Esophagus muscularis mucosa (tissue), 3 donors: Measurements from ENCODE around the gene SAMD4A.

ENCODE experiments used
- EP300 ChIP-seq: sonication (generic); formaldehyde crosslinking; IDR thresholded peaks from one replicate; pipeline ENCODE4 v1.6.1; 2017; ENCODE audit warnings: antibody characterized with exemption
- TF ChIP-seq, protein P1 (sequence below), 3 experiments: fragments of 200-600 bp in 2 of 3; fragments of 450-650 bp in 1 of 3; sonication (generic) in 2 of 3; IDR thresholded peaks; one replicate each; pipeline ENCODE4 v1.5.1; 2017 to 2019; ENCODE audit warnings: antibody characterized with exemption in 3 of 3, mild to moderate bottlenecking in 2 of 3, moderate library complexity in 1 of 3

- TF ChIP-seq, protein P1, sequence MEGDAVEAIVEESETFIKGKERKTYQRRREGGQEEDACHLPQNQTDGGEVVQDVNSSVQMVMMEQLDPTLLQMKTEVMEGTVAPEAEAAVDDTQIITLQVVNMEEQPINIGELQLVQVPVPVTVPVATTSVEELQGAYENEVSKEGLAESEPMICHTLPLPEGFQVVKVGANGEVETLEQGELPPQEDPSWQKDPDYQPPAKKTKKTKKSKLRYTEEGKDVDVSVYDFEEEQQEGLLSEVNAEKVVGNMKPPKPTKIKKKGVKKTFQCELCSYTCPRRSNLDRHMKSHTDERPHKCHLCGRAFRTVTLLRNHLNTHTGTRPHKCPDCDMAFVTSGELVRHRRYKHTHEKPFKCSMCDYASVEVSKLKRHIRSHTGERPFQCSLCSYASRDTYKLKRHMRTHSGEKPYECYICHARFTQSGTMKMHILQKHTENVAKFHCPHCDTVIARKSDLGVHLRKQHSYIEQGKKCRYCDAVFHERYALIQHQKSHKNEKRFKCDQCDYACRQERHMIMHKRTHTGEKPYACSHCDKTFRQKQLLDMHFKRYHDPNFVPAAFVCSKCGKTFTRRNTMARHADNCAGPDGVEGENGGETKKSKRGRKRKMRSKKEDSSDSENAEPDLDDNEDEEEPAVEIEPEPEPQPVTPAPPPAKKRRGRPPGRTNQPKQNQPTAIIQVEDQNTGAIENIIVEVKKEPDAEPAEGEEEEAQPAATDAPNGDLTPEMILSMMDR (IDR thresholded peaks at IDR 0.05), result no peak
- TF ChIP-seq EP300, result no peak
These were observed 230.6 kb downstream of the SAMD4A start for GRCh38 chr14:54797556-54797955.
